GM12874 (cell line): ENCODE results near the gene MED9.

Experiments
- CTCF ChIP-seq: IDR thresholded peaks from 2 replicates; pipeline ENCODE4 v1.5.1; 2011; ENCODE audit warnings: low read depth, mild to moderate bottlenecking, control low read depth, low read length, moderate library complexity; ENCODE audit not compliant: insufficient read depth

The MED9 gene

GRCh38 chr17:17468217-17469010 is 8.4 kb upstream of the MED9 start:
- TF ChIP-seq CTCF = no peak

- no peak for TF ChIP-seq CTCF
These were observed 7.4 kb upstream of the MED9 start for GRCh38 chr17:17469358-17469757.

- no peak for TF ChIP-seq CTCF
These were observed 6.8 kb upstream of the MED9 start for GRCh38 chr17:17469996-17470395.

- TF ChIP-seq CTCF = no peak
These were observed 4.4 kb upstream of the MED9 start for GRCh38 chr17:17472333-17472920.

GRCh38 chr17:17474341-17474740 is 2.5 kb upstream of the MED9 start:
- no peak for TF ChIP-seq CTCF

- no peak for TF ChIP-seq CTCF
These were observed 2.4 kb downstream of the MED9 start for GRCh38 chr17:17479209-17479608.

GRCh38 chr17:17480593-17481148 is 3.9 kb downstream of the MED9 start:
- TF ChIP-seq CTCF = no peak
